ENCODE data around the gene HSPB8.

The HSPB8 gene

DNA sequence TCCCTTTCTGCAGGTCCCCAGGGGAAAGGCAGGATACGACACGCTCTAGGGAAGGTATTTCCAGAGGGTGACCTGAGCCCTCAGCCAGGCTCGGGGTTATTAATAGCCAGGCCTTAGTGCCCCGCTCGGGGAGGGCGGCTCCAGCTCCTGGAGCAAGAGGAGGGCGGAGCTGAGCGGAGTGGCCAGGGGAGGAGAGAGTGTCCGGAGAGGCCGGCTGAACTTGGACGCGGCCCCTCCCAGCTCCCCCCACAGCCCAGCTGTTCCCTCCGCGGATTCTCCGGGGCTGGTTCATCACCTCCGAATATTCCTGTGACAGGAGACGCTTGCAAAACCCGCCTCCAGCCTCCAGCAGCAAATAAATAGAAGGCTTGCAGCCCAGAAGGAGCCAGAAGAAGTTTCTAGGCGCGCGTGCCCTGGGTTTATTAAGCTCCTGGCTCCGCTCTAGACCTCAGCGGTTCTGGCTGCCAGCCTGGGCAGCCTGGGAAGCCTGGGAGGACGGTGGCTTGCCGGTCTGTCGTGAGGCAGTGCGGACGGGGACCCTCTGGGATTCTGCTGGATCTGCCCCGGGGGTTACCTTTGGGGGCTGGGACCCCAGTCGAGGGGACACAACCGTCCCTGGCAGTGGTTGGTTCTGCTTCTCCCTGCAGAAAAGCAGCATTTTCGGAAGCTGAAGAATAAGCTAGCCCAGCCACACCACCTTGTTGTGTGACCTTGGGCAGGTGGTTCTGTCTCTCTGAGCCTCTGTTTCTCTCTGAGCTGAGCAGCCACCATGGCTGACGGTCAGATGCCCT, at the start of gene HSPB8:
HSPB8 (plus strand) TSS at position 388 of the 791 bp plus-strand sequence; CDS start at position 770, 382 bp downstream.
- DNase-seq = no peak

- DNase-seq = no peak
Observed at GRCh38 chr12:119129827-119130434, 48.8 kb upstream of the HSPB8 start.

- DNase-seq = no peak
Observed at GRCh38 chr12:119130523-119130922, 48.2 kb upstream of the HSPB8 start.

- DNase-seq = no peak
Observed at GRCh38 chr12:119134284-119135072, 44.3 kb upstream of the HSPB8 start.

GRCh38 chr12:119136811-119137410, 41.8 kb upstream of the HSPB8 start:
- DNase-seq = no peak

GRCh38 chr12:119139448-119139847, 39.3 kb upstream of the HSPB8 start:
- DNase-seq = no peak

GRCh38 chr12:119145367-119145766, 33.4 kb upstream of the HSPB8 start:
- DNase-seq = no peak

DNA sequence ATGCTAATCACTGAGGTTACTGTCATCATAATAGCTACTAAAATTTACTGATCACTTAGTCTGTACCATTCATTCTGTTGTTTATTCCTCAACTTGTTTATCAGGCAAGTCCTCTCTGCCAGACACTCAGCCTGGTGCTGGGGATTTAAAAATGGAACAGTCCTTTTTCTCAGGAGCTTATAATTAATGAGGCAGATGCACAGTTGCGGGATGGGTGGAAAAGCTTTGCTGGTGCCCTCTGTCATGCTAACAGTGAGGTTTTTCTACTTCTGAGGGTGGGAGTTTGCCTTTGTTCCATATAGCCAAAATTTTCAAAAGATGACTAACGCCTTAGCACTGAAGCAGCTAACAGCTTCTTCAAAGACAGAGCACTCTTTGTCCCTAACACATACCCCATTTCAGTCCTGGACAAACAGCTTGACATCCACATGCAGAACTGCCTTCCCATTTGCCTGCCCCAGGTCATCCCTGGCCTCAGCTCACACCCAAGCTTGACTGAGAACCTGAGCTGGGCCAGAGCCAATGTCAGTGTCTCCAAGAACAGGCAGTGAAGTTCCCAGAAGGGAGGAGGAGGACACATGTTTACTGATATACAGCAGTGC, 30.8 kb upstream of the HSPB8 start:
- DNase-seq = no peak

GRCh38 chr12:119149270-119149669, 29.5 kb upstream of the HSPB8 start:
- DNase-seq = no peak

- no peak for DNase-seq
Observed at GRCh38 chr12:119151445-119152026, 27.2 kb upstream of the HSPB8 start.

DNA sequence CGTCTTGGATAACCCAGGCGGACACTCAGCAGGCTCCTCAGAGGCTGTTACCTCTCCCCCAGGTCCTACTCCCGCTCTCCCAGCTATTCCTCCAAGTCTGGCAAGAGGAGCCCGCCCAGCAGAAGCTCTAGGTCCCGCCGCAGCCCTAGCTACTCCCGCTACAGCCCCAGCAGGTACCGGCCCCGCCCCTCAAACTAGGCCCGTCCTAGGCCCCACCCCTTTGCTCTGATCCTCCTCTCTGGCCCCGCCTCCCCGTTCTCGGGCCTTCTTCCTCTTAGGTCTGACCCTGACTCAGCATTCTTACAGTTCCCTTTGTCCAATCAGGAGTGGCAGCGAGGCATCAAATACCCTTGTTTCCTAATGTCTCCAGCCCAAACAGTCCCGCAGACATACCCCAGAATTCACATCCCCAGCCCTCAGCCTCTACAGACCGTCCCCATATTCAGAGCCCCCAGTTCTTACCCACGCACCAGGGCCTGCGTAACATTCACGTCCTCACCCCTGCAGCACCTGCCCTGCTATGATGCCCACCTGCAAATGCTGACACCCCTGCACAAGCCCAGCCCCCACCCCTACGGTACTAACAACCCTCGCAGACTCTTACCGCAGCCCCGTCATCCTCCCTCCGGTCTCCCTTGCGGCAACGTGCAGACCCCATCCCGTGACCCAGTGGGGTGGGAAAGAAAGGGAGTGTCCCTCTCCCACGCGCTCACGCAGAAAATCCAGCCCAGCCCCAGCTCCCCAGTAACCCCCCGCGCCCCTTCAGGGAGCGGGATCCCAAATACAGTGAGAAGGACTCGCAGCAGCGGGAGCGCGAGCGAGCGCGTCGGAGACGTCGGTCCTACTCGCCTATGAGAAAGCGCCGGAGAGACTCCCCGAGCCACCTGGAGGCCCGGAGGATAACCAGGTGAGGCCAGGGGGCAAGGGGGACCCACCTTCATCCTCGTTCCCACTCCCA, 25.0 kb upstream of the HSPB8 start:
- peak; percentile 32 for DNase-seq

- DNase-seq = no peak
Observed at GRCh38 chr12:119154435-119154818, 24.3 kb upstream of the HSPB8 start.

- DNase-seq = no peak
Observed at GRCh38 chr12:119156401-119157044, 22.2 kb upstream of the HSPB8 start.

GRCh38 chr12:119157528-119157927, 21.2 kb upstream of the HSPB8 start:
- no peak for DNase-seq

DNA sequence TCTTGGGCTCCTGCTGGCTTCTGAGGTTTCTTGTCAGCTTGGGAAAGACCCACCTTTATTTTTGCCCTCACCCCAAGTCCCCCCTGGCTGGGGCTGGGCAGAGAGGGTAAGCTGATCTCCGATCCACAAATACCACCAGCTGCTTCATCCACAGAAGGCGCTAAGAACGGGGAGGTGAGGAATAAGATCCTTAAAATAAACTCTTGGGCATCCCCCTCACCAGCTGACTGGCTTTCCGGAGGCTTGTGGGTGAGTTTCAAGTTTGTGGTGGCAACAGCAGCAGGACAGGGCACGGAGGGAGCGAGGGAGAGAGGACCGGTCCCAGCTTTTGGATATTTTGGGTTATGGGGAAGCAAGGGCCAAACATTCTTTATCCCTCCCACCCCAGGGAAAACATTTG, 20.8 kb upstream of the HSPB8 start:
- no peak for DNase-seq

- DNase-seq = no peak
Observed at GRCh38 chr12:119158402-119158801, 20.3 kb upstream of the HSPB8 start.

DNA sequence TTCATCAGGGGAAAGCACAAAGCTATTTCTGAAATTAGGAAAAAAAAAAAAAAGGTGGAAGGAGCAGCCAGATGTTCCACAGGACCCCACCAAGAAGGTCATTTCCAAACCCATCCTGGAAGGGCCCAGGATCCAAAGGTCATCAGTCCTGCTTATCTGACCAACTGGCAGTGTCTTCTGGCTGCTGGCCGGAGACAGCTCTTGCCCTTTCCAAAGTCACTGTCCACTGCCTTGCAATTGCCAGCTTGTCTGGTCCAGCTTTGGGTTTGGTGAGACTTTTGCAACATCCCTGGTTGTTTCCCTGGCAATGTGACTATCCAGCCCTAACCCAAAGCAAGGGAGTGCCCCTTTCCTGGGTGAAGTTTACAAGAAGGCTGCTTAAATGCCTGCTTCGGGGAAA, 18.9 kb upstream of the HSPB8 start:
- no peak for DNase-seq

DNA sequence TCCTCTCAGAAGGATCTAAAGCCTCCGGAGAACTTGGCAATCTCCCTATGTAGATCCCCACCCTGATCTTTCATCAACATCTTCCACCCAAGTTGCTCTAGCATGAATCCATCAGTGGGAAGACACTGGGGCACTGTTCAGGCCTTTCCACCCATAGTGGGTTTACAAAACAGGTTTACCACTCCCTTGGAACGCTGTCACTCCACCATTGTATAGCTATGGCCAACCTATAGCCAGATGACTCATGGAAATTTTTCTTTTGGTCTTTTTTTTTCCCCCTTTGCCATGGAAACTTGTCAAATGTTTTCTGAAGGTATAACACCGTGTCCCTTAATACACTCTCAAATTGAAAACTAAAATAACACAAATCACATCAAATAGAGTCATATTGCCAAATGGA, 10.8 kb upstream of the HSPB8 start:
- no peak for DNase-seq

DNA sequence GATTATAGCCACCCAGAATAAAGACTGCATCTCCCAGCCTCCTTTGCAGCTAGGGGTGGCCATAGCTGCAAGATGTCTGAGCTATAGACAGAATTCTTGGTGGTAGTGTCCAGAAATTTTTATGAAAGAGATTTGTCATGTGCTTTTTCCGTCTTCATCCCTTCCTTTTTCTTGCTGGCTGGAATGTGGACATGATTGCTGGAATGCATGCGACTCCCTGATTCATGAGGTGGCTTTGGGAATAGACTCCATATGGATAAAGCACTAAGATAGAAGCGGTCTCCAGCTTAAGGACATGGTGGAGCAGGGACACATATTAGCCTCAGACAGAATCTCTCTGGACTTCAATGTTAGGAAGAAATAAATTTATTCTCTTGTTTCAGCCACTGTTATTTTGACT, 10.0 kb upstream of the HSPB8 start:
- no peak for DNase-seq

GRCh38 chr12:119169150-119169549, 9.6 kb upstream of the HSPB8 start:
- DNase-seq = no peak

GRCh38 chr12:119171291-119171690, 7.4 kb upstream of the HSPB8 start:
- DNase-seq = no peak

Data from inflammatory macrophage treated with lipopolysaccharide for 4 hours (primary cell).